ENCODE data around the gene GADD45G.

Gene GADD45G

DNA sequence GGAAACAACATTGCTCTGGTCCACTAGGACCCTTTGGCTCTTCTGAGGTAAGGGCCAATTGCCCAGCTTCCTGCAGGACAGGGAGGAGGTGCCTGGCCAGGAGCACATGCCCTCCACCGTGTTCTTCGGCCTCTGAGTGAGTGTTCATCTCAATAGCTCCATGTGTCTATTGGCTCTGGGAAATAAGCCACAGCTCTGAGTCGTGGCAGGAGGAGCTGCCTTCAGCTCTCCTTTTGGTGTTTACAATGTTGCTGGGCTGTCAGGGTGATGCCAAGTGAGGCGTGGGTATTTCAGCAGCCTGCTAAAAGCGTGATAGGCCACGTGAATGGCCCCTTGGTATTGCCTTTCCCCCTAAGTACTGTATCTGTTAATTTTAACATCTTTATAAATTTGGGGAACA lies 26.6 kb downstream of the GADD45G start:
- DNase-seq = no peak

DNA sequence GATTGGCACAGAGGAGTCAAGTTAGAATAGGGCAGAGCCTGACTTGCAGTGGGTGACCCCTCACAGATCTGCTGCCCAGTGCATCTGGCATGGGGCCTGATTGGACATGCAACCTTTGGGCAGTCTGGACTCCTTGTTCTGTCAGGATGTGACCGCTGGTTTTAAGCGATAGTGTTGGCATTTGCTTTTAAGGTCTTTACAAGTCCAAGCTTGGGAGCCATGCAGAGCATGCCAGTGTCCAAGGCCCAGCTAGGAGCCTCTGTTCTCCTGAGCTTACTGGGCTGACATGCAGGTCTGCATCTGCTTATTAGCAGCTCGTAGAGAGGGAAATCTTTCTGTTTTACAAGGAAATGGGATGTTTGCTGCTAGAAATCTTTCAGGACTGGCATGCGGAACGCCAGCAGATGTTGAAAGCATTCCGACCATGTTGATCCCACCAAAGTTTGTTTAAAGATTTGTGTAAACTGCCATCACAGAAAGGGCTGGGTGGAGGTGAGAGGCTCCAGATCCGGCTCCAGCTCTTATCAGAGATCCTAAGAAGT lies 27.5 kb downstream of the GADD45G start:
- DNase-seq = no peak

DNA sequence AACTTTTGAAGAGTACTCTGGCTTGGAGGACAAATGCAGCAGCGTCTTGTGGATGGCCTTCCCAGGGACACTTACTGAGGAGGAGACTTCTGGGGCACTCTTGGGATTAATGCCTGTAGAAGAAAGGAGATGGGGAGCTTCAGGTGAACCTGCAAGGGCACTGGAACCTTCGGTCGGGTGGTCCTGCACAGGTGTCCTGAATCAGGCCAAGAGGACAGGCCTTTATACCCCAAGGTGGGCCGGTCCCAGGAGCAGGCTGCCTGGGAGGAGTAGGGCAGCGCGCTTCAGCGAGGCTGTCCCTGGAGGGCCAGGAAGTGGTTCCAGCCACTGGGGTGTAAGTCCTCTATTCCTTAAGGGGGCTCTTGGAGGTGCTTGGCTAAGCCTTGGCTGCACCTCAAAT lies 27.9 kb downstream of the GADD45G start:
- no peak for DNase-seq

DNA sequence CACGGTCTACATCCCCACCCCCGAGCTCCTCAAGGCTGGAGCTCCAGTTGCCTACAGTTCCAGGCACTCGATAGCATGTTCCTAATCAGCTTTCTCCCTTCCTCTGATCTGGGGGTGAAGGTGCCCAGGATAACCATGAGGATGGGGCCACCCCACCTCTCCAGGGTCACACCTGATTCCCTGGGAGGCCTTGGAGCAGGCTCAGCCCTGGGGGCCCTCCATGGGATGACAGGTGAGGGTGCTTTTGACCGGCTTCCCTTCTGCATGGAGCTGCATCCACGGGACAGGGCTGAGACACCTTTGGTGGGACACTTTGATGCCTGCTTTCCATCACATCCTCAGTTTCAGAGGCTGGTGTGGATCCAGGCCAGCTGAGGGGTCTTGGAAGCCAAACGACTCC lies 28.6 kb downstream of the GADD45G start:
- DNase-seq = no peak

DNA sequence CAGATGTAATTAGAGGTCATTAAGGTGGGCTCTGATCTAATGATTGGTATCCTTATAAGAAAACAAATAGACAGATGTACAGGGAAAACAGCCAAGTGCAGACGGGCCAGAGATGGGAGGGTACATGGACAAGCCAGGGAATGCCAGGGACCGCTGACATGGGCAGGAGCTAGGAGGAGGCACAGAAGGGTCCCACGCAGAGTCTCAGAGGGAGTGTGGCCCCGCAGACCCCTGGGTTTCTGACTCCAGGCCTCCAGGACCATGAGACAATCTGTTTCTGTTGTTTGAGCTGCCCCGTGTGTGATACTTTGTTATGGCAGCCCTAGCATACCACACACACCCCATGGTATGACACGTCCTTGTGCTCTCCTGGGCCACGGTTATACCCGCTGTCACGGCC lies 29.1 kb downstream of the GADD45G start:
- no peak for DNase-seq

DNA sequence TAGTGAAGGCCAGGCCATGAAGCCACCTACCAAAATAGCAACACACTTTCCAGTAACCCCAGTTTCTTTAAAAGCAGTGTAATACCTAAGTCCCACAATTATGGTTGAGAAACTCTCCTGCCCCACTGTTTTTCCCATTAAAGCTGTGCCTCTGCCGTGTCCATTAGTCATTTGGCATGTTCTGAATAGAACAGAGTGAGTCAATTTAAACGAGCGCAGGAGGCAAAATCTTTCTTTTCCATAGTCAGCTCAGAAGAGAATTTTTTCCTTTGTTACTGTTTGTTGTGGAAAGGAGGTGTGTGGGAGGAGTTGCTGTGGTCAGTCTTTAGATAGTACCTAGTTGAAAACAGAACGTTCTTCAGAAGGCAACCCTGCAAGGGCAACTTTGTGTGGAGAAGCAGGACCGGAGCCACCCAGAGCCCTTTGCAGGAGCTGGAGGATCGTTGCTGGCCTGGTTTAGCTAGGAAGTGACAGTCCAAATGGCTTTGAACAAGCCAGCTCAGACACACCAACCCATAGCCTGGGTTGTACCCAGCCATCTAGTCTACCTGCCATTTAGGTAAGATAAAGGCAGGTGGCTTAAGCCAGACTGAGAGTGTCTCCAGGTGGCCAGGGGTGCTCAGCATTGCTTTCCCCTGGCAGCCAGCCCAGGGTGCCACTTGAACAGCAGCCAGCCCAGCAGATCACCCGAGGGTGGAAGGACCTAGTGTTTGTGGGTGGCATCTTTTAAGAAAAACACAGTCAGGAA lies 30.4 kb downstream of the GADD45G start:
- DNase-seq = peak in 2 of 3 experiments; percentile 56 to 69

DNA sequence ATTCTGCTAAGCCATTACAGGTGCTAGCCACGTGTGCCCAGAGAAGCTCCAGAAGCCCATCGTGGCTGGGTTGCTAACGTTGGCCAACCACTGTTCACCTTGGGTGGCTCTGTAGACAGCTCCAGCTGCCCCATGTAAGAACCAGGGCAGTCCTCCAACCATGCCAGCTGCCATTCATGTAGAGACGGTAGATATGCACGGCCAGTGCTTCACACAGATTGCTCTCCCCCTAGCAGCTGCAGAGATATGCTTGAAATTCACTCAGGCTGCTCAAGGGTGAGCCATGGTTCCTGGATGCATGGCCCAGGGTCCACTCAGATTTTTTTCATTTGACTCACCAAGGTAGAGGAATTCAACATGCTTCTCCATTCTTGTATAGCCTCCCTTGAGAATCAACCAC lies 31.0 kb downstream of the GADD45G start:
- no peak for DNase-seq

DNA sequence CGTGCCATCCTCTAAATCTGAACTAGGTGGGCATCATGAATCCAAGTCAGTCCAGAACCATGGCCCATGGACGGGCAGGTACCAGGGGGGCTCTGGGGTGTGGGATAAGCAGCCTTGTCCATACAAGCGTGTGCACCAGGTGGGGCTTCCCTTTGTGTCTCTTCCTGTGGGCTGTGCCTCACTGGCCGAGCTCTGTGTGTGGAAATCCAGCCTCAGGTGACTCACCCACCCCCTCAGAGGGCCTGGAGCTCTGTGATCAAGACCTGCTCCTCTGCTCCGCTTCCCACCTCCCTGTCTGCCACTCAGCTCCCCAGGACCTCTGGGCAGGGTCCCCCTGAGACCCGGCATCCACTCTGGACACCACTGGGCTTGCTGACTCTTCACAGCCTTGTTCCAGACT lies 33.0 kb downstream of the GADD45G start:
- no peak for DNase-seq

DNA sequence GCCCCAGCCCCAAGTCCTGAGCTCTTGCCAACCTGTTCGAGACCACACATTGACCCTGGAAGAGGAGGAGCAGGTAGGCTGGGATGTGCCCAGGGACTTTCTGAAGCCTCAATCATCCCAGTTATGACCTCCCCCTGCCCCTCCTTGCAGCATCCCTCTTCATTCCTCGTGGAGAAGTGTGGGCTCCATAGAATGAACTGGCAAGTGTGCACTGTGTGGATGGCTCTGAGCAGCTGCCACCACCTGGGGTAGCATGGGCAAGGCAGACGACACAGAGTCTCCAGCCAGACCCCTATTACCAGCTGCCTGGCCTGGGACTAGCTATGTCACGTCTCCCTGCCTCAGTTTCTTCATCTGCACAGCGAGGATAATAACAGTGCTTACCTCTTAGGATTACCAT lies 33.5 kb downstream of the GADD45G start:
- DNase-seq = no peak

DNA sequence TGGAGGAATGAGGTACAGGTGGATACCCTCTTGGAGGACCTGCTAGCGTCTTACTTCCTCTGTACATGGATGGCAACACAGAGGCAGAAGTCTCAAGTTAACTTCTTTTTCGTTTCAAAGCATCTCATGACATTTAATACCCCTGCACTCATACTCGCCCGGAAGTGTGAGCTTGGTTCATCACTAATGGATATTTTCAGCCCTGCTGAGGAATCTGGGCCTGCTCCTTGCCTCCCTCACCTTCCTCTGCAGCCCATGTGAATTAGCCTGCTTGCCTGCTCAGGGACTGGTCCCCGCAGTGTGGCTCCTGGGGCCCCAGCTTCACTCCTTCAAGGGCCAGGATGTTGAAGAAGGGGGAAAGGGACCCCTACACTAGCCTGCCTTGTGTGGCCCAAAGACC lies 34.1 kb downstream of the GADD45G start:
- DNase-seq = no peak

DNA sequence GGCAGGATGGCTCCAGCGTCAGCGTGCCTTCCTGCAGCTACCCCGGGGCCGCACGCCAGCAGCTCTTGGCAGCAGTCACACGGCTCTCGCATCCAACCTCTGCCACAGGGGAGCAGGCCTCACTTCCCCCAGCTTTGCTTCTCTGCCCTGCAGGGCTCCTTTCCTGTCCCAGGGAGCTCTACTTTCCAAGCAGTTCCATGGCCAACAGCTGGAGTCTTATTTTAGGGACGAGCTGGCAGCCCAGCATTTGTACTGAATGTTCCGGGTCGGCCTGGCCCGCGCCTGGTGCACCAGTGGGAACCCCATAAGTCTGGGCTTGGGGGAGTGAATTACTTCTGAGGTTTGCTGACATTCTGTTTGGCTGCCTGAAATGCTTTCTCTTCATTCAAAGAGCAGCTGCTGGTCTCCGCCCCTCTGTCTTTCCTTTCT lies 34.6 kb downstream of the GADD45G start:
- no peak for DNase-seq

DNA sequence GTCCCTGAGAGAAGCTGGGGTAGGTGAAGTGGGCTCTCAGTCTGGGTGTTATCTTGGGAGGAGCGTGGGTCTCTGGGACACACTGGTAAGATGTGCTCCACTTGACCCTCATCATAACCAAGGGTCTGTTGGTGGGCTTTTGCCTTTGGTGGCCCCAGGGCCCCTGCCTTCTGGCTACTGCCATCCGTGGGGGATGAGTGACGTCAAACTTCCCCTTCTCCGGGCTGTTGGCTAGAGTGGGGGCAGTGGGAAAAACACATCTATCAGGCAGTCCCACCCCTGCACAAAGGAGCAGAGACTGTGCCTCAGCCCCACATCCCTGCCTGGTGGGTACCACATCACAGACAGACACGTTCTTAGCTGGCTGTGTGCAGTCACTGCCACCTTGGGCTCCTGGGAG lies 35.1 kb downstream of the GADD45G start:
- no peak for DNase-seq

DNA sequence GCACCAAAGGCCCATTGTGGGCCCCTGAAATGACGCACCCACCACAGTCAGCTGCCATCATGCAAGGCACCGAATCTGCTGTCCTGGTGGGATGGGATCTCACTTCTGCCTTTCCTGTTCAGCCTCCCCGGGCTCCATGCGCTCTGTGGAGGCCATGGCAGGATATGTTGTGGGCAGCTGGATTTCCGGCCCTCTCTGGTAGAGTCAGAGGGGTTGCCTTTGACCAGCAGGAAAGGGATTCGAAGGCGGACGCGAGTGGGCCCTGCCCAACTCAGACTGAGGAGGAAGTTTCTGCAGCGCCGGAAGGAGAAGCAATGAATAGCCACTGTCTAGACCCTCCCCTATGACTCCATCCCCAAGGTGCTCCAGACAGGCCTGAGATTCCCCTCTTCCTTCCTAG lies 35.5 kb downstream of the GADD45G start:
- DNase-seq = no peak

DNA sequence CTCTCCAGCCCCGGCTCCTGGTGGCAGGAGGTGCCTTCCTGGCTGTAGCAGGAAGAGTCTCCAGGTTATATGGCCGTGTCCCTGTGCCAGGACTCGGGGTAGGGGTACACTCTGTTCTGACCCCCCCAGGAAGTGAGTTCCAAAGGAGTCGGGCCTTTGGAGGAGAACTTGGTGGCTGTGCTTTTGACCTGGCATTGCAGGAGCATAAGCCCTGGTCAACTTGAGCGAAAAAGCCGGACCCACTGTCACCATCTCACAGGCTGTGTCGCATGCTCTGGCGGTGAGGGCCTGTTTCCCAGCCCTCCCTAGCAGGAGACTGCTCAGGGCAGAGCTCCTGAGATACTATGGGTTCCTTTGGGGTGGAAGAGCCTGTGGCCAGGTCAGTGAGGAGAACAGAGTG lies 36.0 kb downstream of the GADD45G start:
- DNase-seq = no peak

DNA sequence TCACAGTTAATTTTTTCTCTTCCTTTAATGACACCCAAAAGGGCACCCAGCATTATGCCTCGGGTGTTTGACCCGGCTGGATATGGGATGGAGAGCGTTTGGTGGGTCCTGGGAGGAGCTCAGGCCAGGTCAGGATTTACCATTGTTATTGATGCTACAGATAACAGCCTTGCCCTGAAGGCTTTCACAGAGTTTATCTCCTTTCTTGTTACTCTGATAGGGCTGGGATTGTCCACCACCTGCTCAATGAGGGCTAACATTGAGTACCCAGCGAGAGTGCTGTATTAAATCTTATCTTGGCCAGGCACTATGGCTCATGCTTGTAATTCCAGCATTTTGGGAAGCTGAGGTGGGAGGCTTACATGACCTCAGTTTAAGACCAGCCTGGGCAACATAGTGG lies 37.2 kb downstream of the GADD45G start:
- DNase-seq = no peak

DNA sequence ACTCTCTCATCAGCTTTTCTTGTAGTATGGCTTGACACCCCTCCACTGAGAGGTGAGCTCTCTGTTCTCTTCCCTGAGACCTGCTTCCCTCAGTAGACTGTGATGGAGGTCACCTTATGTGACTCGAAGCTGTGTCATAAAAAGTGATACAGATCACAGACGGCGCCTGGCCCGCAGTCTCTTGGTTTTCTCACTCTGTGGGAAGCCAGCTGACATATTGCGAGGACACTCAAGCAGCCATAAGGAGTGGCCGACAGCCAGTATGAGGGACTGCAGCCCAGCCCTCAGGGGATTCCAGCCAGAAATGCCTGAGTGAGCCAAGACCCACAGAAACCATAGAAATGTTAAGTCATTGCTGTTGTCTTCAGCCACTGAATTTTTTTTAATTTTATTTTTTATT lies 38.0 kb downstream of the GADD45G start:
- no peak for DNase-seq

DNA sequence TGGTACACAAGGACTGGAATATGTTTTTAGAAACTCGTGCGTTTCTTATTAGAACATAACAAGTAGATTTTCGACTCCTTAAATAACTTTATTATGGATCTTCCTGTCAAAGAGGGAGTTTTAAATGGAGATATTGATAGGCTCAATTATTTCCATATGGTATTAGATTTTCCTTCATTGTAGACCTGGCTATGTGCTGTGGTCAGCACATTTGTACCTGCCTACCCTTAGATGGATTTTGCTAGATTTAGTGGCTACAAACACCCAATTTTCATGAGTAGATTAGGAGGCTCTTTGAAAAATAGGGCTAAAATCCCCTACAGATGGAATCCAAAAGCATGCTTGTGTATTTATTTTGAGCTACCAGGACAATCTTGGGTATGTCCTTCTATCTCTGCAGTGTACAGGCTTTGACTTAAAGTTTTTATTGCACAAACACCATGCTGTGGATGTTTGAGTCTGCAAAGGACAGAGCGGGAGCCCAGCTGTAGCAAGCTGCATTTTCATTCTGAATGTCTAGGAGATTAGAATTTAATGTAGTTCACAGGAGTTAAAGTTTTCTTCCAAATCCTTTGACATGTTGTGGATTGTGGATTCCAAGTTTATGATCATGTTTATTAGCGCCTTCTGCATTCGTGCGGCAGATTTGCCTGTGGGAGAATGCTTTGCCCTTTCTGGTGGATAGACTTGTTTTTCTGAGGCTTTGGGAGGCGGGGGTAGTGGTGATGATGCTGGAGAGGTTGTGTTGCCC lies 41.6 kb downstream of the GADD45G start:
- DNase-seq = no peak

DNA sequence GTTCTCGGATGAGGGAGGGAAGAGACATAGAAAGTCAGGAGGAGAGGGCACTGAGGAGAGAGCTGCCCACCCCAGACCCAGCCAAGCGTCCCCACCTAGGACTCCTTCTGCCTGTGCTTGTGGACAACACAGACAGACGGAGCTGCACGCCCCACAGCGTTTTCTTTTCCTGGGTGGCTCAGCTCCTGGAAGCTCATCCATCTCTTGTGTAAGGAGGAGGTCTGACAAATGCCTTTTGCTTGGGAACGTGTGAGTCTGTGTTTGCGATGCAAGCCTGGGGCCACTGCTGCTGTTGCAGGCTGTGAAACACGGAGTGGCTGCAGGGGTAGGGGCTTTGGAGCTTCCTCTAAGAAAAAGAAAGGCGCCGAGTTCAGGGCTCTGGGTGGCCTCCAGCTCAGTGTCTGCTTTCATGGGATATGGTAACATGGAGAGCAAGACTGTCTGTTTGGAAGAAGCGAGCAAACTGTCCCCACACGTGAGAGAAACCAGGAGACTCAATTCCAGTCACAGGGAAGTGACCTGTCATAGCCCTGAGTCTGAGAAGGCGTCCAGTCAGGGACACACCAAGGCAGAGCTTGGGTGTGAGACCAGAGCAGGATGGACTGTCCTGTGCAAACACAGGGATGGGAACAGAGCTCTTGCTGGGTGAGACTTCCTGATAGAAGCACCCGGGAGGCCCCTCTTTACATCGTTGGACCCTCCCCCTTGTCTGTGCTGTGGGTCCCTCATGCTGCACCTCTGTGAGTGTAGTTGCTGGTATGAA lies 42.7 kb downstream of the GADD45G start:
- DNase-seq = no peak

DNA sequence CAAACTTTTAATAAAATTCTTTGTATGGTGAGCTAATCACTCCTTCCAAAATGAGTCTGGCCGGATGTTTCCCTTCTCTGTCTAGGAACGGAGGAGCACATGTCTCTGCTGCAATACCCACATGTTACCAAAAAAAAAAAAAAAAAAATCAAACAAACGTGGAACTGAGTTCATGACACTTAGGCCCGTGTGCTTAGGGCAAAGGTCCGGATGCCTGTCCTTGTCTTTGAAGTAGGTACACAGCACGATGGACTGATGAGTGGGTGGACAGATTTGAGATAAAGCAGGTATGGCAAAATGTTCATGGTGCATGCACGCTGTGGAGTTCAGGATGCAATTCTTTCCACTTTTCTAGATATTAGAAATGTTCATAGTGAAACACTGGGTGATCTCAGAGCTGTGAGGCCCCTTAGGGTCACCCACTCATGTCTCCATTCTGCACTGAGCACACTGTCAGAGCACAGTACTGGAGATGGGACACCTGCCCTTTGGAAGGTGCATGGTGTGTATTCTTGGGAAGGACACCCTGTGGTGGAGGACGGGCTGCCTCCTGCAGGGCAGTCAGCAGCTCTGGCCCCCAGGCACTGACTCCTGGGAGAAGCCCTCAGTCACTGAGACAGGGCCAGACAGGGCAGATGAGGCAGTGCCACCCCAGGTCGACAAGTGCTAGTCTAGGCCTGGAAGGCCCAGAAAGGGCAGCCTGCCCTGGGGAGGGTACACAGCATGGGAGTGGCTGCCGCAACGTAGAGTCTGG lies 43.6 kb downstream of the GADD45G start:
- DNase-seq = no peak

DNA sequence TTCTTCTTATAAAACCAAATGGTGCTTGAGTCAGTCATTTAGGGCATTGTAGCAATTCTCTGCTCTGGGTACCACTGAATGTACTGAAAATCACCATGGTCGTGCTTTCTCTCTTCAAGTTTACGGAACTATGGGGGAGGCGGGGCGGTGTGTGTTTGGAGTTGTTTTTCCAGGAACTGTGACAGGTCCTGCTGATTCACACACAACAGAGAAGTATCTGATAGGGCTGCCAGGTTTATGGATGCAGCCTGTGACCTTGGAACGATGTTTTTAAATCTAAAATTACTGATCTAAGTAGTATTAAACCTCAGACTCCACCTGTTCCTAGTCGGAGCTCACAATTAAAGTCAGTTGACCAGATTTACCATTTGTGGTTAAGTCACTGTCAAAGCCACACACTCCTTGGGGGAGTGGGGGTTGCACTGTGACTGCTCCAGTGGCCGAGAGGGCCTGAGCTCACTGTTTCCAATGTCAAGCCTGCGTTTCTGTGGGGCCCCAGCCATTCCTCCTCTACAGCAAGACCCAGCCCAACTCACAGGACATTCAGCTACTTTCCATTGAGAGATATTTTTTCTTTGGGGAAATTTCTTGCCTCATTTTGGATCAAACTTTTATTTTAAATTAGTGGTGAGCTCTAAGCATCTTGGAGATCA lies 44.4 kb downstream of the GADD45G start:
- no peak for DNase-seq

DNA sequence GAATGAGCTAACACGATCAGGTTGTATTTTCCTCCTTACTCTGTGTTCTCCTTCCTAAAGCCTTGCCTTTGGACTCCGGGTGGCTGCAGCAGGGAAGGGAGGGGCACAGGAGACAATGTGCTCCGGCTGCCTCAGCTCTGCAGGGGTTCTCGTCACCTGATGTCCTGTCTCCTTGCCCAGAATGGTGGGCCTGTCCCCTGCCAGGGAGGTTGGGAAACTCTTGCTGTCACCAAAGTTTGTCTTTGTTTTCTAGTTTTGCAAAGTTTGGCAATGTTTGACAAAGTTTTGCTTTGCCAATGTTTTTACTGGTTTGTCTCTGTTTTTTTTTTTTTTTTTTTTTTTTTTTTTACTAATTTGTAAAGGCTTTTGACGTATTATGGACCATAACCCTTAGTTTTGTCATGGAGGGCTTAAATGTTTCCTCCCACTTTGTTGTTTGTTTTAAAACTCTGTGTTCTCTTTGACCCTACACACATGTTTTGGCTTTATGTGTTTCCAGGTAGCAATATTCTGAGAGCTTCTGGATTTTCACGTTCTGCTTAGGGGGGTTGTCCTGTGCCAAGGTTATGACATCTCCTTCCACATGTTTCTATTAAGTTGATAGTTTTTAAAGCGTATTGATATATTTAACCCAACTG lies 49.3 kb downstream of the GADD45G start:
- no peak for DNase-seq

Measured in NCI-H1417 (cell line).